DMS153 (cell line): ENCODE measurements around the gene SLC17A9.
"Not testable (repeated sequence)": the region's sequence is repeated elsewhere in the genome, so short reads cannot be mapped to it uniquely, and the experiment has no call there.

Experiments used
- DNase-seq: peaks from one replicate; lab custom pipeline; 2025; lab: John Stamatoyannopoulos, UW

The SLC17A9 gene

DNA sequence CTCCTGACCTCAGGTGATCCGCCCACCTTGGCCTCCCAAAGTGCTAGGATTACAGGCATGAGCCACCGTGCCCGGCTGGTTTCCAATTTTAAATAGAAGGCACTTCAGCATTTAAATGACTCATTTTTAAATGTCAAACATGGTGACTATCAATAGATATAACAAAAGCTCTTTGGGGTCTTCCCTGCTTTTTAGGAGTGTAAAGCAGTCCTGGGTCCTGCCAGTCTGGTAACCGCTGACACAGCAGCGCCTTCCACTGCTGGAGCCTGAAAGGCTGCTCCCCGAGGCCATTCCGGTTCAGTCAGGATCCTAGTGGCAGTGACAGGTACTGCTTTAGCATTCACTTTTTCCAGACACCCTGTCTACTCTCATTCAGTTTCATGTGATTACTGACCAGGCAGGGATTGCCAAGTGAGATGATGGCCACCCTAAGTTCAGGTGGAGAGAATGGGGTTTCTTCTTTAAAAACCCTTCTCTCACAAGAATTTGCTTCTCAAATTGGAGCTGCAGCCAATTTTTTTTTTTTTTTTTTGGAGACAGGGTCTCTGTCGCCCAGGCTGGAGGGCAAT, 31.3 kb upstream of the SLC17A9 start:
- peak; percentile 26 for DNase-seq

DNA sequence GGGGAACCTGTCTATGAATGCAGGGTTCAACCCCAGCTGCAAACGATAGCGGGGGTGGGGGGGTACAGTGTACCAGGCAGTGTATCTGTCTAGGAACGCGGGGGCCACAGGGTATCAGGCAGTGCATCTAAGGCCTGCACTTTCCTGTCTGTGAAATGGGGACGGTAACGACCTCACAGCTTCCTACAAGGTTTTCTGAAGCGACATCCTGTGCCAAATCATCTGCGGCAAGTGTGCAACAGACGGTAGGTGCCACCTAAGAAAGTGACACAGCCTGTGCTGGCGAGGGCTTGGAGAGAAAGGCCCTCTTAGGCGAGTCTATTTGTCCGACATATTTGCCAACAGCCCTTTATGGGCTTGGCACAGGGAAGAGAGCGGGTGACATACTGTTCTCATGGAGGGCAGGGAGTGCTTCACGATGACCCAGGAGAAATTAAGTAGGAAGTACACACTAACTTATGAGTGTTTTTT, 30.0 kb upstream of the SLC17A9 start:
- no peak for DNase-seq

DNA sequence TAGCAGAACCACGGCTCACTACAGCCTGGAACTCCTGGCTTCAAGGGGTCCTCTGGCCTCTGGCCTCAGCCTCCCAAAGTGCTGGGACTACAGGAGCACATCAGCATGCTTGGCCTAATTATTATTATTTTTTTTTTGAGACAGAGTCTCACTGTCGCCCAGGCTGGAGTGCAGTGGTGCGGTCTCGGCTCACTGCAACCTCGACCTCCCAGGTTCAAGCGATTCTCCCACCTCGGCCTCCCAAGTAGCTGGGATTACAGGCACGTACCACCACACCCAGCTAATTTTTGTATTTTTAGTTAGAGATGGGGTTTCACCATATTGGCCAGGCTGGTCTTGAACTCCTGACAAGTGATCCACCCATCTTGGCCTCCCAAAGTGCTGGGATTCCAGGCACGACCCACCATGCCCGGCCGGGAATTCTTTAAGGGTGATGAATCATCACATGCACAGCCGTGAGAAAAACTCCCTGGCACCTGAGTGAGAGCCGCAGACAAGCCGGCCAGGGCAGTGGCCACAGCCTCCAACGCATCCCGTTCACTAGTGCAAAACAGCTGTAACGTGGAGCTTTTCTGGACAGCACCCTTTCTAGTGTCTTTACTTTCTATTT, 29.3 kb upstream of the SLC17A9 start:
- DNase-seq, result not testable (repeated sequence)

DNA sequence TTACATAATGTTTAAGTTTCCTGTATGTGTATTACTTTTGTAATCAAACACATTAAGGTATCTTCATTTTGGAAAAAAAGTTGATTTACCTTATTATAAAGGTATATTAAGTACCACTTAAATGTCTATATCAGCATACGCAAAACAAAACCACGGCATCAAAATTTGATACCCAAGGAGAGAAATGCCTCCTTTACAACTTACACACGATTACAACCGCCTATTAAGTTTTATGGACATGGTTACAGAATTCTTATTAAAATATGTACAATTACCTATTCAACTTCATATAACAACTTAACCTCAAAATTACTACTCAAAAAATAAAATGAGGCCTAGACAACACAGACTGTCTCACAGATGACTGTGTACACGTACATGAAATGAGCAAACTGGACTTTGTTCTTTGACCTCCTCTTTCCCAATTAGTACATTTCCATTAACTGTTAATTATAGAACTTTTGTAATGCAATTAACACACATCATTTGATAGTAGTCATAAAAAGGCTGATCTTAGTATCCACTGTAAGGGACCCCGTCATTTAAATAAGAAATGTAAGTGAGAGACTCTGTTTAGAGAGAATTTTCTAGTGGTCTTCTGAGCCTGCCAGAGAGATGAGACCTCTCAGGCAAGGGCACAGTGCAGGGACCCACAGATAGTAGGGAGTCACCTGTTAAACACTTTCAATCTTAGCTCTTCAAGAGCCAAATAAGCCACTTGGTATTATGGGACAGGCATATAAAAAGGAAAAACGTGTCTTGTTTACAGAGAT, 28.7 kb upstream of the SLC17A9 start:
- no peak for DNase-seq

DNA sequence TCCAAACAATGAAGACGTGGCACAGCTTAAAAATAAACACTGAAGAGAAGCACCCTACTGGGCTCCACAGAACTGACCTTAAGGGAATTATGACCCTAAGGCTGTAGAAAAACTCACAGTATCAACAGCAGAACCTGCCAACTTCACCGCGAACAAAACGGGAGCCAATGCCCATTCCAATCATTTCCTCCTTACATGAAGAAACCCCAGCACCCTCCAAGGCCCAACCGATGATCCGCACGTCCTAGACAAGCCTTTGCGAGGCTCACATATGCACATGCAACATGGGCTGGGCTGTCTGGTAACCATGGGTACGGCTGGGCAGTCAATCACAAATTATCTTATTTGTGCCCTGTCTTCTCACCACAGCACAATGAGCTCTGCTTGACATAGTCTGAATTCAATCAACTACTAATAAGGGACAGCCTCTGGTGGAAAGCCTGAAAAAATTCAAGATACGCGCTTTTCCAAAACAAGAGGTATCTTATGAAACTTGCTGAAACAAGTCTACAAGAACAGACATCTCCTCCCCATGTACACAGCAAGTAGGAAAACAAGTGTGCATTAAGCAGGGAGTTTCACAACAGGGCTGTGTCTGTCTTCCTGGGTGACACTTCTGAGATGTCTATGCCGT, 27.9 kb upstream of the SLC17A9 start:
- DNase-seq, result no peak

DNA sequence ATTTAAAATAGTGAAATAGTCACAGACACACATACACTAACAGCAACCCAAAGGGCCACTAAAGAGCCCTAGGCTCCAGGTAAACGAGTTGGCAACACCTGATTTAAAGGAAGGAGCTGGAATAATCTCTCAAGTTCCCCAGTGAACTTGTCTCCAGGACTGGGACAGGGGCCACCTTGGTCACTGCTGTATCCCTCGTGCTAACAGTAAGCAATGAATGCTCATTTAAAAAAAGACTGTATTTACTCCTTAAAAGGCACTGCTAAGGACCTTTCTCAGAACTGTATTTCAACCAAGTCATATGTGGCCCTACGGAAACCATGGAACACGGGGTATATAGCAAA, 27.5 kb upstream of the SLC17A9 start:
- DNase-seq, result no peak

DNA sequence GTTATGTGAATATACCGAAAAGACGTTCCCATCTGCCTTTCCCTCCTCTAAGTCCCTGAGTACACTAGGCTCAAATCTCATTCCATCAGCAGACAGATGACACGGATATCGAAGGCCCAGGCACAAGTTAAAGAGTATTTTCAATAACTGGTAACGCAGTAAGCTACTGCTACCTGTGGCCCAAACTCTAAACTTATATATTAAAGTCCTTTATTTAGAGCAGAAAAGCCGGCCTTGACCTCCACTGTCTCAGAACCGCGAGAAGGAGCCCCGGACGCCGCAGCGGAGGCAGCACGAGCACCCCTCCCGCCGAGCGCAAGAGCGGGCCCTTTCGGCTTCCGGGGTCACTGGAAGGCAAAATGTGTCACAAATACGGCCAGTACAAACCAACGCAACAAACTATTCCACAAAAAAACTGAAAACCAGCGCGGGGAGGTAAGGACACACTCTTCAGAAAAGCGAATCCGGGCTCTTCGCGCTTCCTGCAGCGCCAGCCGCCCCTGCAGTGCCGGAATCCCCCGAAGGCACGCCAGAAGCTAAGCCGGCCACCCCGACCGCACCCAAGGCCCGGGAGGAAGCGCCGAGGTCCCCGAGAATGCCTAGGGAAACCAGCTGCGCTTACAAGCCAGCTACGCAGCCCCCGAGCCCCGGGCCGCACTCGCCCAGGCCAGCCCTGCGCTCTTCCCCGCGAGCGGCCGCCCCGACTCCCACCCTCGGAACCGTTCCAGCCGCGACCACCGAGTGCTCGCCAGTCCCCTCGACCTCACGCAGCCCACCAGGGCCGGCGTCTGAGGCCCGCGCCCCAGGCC, 26.9 kb upstream of the SLC17A9 start:
- no peak for DNase-seq

DNA sequence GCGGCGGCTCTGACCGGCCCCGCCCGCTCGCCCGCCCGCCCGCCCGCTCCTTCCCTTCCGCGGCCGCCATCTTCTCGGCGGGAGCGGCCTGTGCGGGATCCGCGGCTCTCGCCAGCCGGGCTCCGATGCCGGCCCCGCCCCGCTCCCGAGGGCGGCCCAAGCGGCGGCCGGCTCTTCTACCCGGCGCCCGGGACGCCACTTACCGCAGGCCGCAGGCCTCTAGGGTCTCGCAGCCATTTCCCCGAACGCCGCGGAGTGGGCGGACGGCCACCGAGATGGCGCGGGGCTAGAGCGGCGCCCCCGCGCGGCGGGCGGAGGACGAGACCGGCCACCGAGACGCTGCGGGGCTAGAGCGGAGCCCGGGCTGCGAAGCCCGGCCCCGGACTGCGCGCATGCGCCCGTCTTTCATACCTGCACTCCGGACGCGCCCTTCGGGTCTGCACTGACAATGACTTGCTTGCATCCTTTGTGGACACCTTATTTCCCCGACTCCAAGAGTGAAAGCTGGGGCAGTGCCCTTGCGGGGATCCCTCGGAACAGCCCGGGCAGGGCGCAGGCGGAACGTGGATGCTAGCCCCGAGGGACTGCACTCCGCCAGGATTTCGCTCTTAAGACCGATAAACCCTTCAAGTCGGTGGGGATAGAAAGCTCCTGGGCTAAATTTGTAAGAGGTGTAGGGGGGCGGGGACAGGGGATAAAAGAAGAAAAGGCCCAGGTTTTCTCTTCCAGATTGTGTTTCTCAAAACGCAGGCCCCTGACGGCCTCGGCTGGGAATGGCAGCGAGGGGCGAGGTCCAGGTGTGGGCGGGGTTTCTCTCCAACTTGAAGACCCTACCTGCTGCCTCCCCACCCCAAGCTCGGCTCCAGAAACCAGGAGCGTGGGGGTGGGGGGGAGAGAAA, 26.0 kb upstream of the SLC17A9 start, which contains the start of gene DIDO1:
Gene DIDO1 (minus strand): TSS at position 277 of the 899 bp plus-strand sequence.
- peak; percentile 66 for DNase-seq

DNA sequence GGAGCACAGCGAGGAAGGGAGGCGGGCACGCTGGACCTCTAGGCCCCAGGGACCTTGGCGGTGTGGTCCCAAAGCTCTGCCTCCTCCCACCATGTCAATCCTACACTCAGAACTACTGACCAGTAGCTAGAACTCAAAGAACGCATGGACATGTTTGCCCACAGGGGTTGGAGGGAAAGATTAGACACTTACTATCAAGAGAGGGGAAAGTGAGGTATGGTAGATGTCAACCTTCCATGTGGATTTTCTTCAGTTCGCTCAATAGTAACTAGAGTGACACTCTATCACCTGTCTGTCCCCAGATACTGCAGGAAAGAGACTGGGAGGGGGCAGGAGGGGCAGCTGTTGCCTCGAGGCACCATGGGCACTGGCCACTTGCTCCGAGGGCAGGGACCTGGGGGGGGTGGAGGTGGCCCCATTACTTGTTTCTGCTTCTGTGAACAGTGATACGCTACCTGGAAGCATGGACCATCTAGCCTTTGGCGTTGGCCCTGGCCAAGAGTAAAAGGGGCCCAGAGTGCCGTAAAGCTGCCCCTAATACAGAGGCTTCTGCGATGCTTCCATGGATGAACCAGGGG, 25.3 kb upstream of the SLC17A9 start:
- no peak for DNase-seq

DNA sequence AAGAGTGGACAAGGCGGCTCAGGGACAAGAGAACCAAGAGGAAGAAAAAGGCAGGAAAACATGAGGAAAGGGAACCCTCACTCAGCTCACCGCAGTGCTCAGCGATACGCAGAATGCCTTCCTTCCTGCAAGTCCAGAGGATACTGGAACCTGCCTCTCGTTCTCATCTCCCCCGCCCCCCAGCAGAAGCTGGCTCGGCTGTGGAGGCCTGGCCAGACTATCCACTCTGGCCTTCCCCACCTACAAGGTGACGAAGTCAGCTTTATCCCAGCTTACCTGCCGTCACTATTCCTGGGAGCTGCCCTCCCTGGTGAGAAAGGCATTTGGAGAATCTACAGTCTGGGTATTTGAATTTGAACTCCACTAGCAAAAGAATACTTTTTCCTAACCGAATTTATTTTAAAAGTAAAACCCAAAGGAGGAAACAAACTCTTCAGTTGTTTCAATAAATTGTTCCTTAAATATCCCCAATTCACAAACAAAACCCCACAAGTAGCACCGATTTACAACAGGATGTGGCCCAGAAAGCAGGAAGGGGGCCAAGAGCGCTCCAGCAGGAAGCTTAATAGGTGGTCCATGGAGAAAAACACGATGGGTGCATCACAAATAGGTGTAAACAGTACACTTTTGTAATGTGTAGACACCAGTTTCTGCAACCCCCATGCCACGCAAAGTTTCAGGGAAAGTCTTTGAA, 24.1 kb upstream of the SLC17A9 start:
- no peak for DNase-seq

DNA sequence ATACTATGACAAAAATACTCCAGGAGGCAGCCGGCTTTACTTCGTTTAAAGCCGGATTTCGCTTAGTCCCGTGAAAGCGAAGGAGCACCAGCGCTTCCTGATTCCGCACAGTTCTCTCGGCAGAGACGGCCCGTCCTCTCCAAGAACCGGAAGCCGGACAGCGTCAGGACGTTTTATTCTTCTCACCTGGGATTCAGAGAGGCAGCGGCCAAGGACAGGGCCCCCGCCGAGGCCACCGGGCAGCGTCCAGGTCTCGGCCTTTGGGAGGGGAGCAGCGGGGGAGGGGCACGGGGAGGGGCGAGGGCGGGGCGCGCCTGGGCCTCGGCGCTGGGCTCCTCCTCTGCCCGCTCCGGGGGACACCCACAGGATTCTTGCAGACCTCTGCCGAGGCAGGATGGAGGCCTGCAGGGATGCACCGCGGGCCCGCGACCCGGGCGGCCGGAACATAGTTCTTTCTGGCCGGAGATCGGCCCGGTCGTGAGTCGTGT, 23.4 kb upstream of the SLC17A9 start:
- DNase-seq, result no peak

DNA sequence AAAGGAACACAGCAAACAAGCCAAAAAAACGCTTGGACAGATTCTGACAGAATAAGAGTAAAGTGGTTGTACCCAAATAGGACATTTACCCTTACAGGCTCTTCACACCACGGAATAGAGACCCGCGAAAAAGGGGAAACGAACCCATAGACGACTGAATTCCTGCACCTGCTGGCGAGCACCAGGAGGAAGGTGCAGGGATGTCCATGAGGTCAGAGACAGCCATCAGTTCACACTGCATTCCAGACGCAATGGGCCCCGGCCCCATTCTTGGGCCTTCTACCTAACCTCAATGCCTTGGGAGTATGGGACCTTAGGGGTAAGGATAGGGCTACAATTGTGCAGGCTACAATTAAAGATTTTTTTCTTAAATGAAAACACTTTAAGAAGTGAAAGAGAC, 21.0 kb upstream of the SLC17A9 start:
- DNase-seq, result no peak

DNA sequence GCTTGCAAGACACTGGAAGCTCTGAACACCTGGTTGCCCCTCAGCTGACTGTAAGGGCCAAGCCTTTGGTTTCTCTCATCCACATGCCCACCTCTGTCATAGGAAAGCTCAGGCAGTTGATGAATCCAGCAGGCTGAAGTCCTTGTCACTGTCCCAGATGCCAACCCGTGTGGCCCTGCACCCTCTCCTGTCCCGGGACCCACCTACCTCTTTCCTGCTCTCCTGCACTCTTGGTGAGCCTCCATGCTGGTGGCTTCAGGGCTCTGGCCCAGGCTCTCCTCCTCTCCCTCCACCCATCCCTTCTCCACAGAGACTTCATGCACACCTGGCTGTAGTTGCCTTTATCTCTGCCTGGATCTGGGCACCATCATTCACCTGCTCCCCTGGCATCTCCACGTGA, 18.5 kb upstream of the SLC17A9 start:
- no peak for DNase-seq

DNA sequence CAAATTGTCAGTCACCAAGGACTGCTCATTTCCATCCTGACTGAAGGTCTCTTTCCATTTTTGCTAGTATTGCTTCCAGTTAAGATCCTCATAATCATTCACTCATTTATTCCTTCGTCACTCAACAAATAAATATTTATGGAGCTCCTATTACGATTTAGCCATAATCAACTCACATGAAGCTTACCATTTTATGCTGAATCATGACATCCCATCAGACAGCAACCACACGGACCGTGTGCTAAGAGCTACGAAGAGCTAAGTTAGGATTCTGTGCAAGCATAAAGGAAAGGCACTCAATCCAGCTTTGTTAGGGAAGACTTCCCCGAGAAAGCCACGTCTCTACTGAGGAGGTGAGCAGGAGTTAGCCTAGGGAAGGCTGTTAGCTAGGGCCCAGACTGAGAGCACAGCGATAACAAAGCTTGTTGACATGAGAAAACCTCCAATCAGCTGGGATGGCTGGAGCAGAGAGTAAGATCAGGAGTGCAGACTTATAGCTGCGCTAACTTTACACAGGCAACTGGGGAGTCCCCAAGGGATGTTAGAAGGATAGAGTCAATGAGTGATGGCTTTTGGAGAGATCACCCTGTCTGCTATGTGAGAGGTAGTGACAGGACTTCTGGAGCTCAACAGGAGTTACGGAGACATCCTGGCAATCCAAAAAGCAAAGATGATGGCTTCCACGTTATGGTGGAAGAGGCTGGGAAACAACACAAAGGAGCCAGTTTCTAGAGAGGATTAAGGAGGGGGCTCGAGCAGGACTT, 17.1 kb upstream of the SLC17A9 start:
- no peak for DNase-seq

DNA sequence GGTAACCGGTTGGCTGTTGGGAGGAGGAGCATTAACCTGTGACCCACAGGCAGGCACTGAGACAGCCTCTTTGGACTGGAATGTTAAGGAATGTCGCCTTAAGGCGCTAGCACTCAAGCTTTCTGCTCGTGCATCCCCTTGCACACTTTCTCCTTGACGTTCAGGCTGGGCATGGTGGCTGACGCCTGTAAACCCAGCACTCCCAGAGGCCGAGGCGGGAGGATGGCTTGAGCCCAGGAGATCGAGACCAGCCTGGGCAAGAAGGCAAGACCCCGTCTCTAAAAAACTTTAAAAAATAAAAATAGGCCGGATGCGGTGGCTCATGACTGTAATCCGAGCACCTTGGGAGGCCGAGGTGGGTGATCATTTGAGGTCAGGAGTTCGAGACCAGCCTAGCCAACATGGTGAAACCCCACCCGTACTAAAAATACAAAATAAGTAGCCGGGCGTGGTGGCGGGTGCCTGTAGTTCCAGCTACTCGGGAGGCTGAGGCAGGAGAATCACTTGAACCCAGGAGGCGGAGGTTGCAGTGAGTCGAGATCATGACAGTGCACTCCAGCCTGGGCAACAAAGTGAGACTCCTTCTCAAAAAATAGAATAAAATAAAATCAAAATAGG, 16.4 kb upstream of the SLC17A9 start:
- no peak for DNase-seq

DNA sequence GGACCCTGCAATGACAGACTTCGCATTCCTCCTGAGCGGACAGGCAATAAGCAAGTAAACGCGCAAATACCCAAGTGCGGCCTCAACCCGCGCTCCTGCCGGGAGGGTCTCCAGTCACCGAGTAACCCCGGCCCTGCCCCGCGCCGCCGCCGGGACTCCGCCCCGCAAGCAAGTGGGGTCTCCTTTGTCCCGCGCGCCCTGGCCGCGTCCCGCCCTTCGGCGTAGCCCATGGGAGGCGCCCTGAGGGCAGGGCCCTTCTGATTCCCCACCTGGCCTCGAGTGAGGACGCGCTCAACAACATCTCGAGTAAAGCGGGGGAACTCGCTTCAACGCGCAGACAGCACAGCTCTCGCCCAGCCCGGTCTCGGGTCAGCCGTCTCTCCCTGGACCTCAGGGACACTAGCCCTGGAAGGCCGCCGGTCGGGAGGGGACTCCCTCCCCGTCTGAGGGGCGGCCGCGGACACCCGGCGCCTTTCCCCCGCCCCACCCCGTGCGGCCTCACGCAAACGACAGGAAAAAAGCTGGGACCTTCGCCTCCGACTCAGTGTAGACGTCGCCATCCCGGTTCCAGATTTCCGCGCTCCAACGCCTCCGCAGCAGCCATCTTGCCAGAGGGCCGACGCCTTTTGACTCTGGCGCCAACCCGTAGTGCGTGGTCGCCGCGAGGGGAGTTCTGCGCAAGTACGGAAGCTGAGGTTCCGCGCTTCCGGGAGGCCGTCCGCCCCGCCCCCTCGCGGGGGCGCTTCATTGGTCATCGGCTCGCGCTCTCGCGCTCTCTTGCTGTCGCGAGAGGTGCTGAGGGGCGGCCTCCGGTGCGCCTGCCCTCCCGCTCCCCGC, 15.0 kb upstream of the SLC17A9 start:
- DNase-seq, result peak; percentile 87

DNA sequence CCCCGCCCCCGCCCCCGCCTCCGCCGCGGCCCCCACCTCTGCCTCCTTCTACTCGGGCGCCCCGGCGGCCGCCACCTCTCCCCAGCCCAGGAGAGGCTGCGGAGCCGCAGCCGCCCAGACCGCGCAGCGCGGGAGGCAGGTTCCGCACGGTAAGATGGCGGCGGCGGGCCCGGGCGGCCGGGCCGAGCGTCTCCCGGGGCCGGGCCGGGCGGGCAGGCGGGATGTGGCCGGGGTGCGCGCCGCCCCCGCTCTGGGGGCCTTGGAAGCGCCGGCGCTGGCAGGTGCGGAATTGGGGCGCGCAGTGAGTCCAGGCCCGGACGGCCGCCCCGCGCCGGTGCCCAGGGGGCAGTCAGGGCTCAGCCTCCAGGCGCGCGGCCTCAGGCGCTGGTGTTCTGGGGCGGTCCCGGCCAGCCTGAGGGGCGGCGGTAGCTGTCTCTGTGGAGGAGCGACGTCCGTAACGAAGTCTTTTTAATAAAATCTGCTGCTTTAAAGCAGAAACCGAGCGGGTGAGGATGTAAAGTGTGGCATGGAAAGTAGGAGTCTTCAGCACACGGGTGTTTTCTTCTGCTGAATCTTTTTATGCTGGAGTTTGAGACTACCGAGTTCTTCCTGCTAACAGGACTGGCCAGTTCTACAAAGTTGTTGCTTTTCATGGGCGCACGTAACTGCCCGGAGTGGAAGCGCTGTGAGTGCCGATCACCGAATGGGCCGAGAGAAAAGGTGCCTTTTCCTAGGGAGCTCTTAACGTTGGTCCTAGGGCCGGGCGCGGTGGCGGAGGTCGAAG, 14.2 kb upstream of the SLC17A9 start, which contains the start of gene GID8:
Gene GID8 (plus strand): TSS at position 43 of the 784 bp plus-strand sequence. CDS start 3,356 bp downstream, outside the sequence.
- DNase-seq, result no peak
